ENCODE measurements around the gene SDF4.

DNA sequence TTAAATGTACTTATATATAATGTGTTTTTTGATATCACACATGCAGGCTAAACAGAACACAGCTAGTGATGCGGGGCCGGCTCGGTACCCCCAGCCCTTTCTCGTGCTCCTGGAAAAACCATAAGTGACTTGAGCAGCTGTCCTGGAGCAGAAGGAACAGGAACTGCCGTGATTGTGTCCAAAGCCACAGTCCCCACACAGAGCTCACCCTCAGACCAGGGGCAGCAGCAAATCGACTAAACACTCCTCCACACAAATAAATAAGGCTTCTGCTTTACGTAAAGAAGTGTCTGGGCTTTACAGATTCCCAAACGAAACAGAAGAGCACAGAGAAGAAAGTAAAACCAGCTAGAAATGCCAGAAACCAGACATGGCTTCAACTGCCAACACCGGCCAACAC, 32.2 kb upstream of the SDF4 start:
- TF ChIP-seq, protein P1, sequence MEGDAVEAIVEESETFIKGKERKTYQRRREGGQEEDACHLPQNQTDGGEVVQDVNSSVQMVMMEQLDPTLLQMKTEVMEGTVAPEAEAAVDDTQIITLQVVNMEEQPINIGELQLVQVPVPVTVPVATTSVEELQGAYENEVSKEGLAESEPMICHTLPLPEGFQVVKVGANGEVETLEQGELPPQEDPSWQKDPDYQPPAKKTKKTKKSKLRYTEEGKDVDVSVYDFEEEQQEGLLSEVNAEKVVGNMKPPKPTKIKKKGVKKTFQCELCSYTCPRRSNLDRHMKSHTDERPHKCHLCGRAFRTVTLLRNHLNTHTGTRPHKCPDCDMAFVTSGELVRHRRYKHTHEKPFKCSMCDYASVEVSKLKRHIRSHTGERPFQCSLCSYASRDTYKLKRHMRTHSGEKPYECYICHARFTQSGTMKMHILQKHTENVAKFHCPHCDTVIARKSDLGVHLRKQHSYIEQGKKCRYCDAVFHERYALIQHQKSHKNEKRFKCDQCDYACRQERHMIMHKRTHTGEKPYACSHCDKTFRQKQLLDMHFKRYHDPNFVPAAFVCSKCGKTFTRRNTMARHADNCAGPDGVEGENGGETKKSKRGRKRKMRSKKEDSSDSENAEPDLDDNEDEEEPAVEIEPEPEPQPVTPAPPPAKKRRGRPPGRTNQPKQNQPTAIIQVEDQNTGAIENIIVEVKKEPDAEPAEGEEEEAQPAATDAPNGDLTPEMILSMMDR (conservative IDR thresholded peaks at IDR 0.05 in 1 of 2, IDR thresholded peaks at IDR 0.05 in 1 of 2; ENCODE audit: extremely low read depth in 1 of 2, insufficient read depth in 1 of 2, low read depth in 1 of 2, low read length in 2 of 2): no peak
- no peak for TF ChIP-seq EZH2 (IDR thresholded peaks at IDR 0.05; ENCODE audit: borderline replicate concordance, low read length)
